DOHH2 (cell line): ENCODE measurements around the gene EZR.

ENCODE experiments used
- H3F3A ChIP-seq: fragments of 200-600 bp; sonication (generic), shearing (Covaris generic); 2 replicates; pipeline ENCODE4 v1.6.0; 2016; ENCODE audit warnings: antibody characterized with exemption, mild to moderate bottlenecking; ENCODE audit not compliant: control insufficient read depth, insufficient read depth
- H3K27ac ChIP-seq: fragments of 200-600 bp; sonication (generic); 2 replicates; pipeline ENCODE4 v1.5.1; 2014; ENCODE audit warnings: low read depth, mild to moderate bottlenecking, low read length, moderate library complexity
- H3K27me3 ChIP-seq: fragments of 200-600 bp; sonication (generic); 2 replicates; pipeline ENCODE4 v1.6.1; 2014; ENCODE audit warnings: mild to moderate bottlenecking, low read length, mixed read lengths; ENCODE audit not compliant: control insufficient read depth
- H3K36me3 ChIP-seq: fragments of 200-600 bp; sonication (generic); 2 replicates; pipeline ENCODE4 v1.6.1; 2014; ENCODE audit warnings: mild to moderate bottlenecking, low read length, moderate library complexity, mixed read lengths; ENCODE audit not compliant: control insufficient read depth
- H3K4me1 ChIP-seq: fragments of 200-600 bp; sonication (generic); 2 replicates; pipeline ENCODE4 v1.6.1; 2014; ENCODE audit warnings: mild to moderate bottlenecking, low read length, mixed read lengths; ENCODE audit not compliant: control insufficient read depth
- H3K4me2 ChIP-seq: fragments of 200-600 bp; sonication (generic); 2 replicates; pipeline ENCODE4 v1.6.0; 2014; ENCODE audit warnings: mild to moderate bottlenecking, low read length, moderate library complexity
- H3K4me3 ChIP-seq: fragments of 200-600 bp; sonication (generic); 2 replicates; pipeline ENCODE4 v1.5.1; 2014; ENCODE audit warnings: mild to moderate bottlenecking, low read length, mixed read lengths
- H3K79me2 ChIP-seq: fragments of 200-600 bp; sonication (generic); 2 replicates; pipeline ENCODE4 v1.6.1; 2014; ENCODE audit warnings: mild to moderate bottlenecking, low read length, mixed read lengths; ENCODE audit not compliant: control insufficient read depth
- H3K9me2 ChIP-seq: fragments of 200-600 bp; sonication (generic); replicated peaks from 2 replicates; pipeline ENCODE4 v1.6.1; 2014; ENCODE audit warnings: mild to moderate bottlenecking, low read length, mixed read lengths; ENCODE audit not compliant: control insufficient read depth
- H3K9me3 ChIP-seq: fragments of 200-600 bp; sonication (generic); 2 replicates; pipeline ENCODE4 v1.6.1; 2014; ENCODE audit warnings: antibody characterized with exemption, low read length, mixed read lengths; ENCODE audit not compliant: control insufficient read depth, insufficient read depth
- H4K20me1 ChIP-seq: fragments of 200-600 bp; sonication (generic); 2 replicates; pipeline ENCODE4 v1.6.0; 2014; ENCODE audit warnings: low read depth, mild to moderate bottlenecking, antibody characterized with exemption, low read length, moderate library complexity; ENCODE audit not compliant: control insufficient read depth, insufficient read depth
- EZH2phosphoT487 ChIP-seq: fragments of 200-600 bp; sonication (generic); IDR thresholded peaks from 2 replicates; pipeline ENCODE4 v1.6.1; 2017; ENCODE audit warnings: borderline replicate concordance, mild to moderate bottlenecking, antibody characterized with exemption, low read length, moderate library complexity, mixed read lengths
- TF ChIP-seq, protein P1 (sequence below): fragments of 200-600 bp; sonication (generic); IDR thresholded peaks from one replicate; pipeline ENCODE4 v1.5.1; 2014; ENCODE audit warnings: antibody characterized with exemption, mild to moderate bottlenecking, low read depth, low read length; ENCODE audit not compliant: poor library complexity, severe bottlenecking

The EZR gene

DNA sequence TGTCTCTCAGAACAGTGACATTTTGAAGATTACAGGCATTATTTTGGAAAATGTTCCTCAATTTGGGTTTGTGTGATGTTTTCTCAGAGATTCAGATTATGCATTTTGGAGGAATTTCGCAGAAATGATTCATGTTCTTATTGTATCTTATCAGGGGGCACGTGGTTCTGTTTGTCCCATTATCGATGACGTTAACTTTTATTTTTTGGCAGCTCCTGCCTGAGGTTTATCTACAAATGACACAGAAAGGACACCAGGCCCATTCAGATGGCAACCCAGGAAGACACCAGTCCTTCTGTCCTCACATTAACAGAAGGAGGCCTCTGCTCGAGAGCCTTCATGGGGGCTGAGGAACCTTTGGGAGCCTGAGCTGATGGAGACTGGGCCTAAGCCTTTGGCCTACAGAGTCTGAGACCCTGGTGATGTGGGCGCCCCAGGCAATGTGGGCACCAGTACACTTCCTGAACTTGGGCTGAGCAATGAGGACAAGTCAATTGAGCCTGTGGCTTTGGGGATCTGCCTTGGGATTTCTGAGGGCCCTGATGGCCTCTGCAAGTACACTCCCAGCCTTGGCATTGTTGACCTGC lies 41.2 kb upstream of the EZR start:
- no peaks in the 10 kb centered on the region for H4K20me1 ChIP-seq
- H3F3A ChIP-seq = peaks cover 12% of the 10 kb centered on the region
- no peaks in the 10 kb centered on the region for H3K27me3 ChIP-seq
- no peak overlapping the region for H3K4me3 ChIP-seq
- no peak overlapping the region for H3K4me2 ChIP-seq
- no peaks in the 10 kb centered on the region for H3K9me3 ChIP-seq
- TF ChIP-seq EZH2phosphoT487 = no peak
- TF ChIP-seq, protein P1, sequence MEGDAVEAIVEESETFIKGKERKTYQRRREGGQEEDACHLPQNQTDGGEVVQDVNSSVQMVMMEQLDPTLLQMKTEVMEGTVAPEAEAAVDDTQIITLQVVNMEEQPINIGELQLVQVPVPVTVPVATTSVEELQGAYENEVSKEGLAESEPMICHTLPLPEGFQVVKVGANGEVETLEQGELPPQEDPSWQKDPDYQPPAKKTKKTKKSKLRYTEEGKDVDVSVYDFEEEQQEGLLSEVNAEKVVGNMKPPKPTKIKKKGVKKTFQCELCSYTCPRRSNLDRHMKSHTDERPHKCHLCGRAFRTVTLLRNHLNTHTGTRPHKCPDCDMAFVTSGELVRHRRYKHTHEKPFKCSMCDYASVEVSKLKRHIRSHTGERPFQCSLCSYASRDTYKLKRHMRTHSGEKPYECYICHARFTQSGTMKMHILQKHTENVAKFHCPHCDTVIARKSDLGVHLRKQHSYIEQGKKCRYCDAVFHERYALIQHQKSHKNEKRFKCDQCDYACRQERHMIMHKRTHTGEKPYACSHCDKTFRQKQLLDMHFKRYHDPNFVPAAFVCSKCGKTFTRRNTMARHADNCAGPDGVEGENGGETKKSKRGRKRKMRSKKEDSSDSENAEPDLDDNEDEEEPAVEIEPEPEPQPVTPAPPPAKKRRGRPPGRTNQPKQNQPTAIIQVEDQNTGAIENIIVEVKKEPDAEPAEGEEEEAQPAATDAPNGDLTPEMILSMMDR = no peak
- no peaks in the 10 kb centered on the region for H3K9me2 ChIP-seq
- H3K4me1 ChIP-seq = peaks cover 64% of the 10 kb centered on the region
- H3K27ac ChIP-seq = no peak overlapping the region
- H3K36me3 ChIP-seq = no peaks in the 10 kb centered on the region
- no peaks in the 10 kb centered on the region for H3K79me2 ChIP-seq

DNA sequence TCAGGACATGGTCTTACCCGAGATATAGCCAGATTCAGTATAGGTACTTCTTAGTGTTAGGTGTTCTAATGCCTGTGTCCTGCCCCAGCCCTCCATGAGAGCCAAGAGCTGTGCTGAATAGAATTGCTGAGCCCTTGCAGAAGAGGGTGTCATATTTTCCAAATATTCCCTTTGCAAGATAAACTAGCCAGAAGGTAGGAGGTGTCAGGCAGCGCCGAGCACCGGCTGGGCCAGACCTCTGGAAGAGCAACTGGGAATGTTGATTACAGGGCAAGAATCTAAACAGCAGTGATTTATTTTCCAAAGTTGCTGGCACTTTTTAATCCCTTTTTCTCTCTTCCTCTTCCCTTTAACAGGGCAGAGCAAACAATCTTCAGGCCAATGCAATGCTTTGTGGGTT lies 37.1 kb upstream of the EZR start:
- peak overlapping the region; percentile 24 for H3K4me2 ChIP-seq
- TF ChIP-seq, protein P1 = no peak
- no peak for TF ChIP-seq EZH2phosphoT487
- H3K36me3 ChIP-seq = no peaks in the 10 kb centered on the region

DNA sequence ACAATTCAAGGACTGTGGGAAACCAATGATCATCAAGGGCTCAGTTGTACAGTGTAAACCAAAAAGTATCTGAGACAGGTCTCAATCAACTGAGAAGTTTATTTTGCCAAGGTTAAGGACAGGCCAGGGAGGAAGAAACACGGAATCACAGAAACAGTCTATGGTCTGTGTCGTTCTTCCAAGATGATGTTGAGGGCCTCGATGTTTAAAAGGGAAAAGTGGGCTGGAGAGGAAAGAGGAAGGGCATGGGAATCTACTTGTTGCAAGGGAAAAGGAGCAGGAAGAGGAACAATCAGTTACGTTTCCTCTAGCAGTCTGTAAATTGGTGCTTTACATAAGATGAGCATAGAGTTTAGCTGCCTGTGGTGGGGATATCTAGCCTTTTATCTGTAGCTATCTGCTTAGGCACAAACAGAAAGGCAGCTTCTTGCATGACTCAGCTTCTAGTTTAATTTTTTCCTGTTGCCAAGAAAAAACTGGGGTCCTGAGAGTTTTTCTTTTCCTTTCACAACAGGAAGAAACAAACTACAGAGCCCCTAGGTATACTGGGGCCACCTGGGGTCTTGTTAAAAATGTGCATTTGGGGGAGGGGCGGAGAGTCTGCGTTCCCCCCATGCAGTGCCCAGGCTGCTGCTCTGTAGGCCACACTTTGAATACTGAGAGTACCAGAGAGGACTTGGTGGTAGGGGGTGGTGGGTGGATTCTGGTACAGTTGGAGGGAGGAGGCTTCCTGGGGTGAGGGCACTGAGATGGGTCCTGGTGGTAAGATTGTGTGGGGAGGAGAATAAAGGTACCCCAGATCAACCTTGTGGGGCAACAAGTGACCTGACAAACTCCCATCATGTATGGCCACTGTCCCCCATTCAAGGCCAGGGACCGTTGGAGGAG lies 35.3 kb upstream of the EZR start:
- no peaks in the 10 kb centered on the region for H3K27me3 ChIP-seq
- H3K4me1 ChIP-seq = peaks cover 89% of the 10 kb centered on the region
- TF ChIP-seq, protein P1 = no peak
- no peak for TF ChIP-seq EZH2phosphoT487
- H3K27ac ChIP-seq = peak overlapping the region; percentile 85
- peak overlapping the region; percentile 70 for H3K4me3 ChIP-seq
- peaks cover 4% of the 10 kb centered on the region for H3F3A ChIP-seq
- peaks cover 12% of the 10 kb centered on the region for H3K79me2 ChIP-seq
- H3K4me2 ChIP-seq = peak overlapping the region; percentile 84
- no peaks in the 10 kb centered on the region for H4K20me1 ChIP-seq
- no peaks in the 10 kb centered on the region for H3K36me3 ChIP-seq
- H3K9me3 ChIP-seq = no peaks in the 10 kb centered on the region
- no peaks in the 10 kb centered on the region for H3K9me2 ChIP-seq

More for the DNA sequence above, 37.1 kb upstream of the EZR start:
- Histone ChIP-seq H3K27ac (peak overlapping the region; percentile 14; the same call in 1 of the 2 replicates), H4K20me1 (no peaks in the 10 kb centered on the region), H3K9me3 (no peaks in the 10 kb centered on the region), H3K4me1 (peaks cover 72% of the 10 kb centered on the region), H3F3A (no peaks in the 10 kb centered on the region), H3K4me3 (no peak overlapping the region), H3K27me3 (no peaks in the 10 kb centered on the region), H3K9me2 (no peaks in the 10 kb centered on the region), H3K79me2 (peaks cover 12% of the 10 kb centered on the region)
